HEK293 (cell line): ENCODE data around the gene TMEM238.

Source experiments
- CTCF ChIA-PET: fragments of 350-600 bp; formaldehyde crosslinking; extraction: SDS; loops from one replicate; lab custom pipeline; 2021; ENCODE audit warnings: antibody characterized with exemption; lab: Yijun Ruan, JAX
- POLR2A ChIA-PET: fragments of 300-600 bp; formaldehyde crosslinking; extraction: SDS; loops from one replicate; lab custom pipeline; 2020; ENCODE audit warnings: antibody characterized with exemption, inconsistent platforms; lab: Yijun Ruan, JAX
- H3K27ac ChIP-seq: fragments of 200-500 bp; sonication (Bioruptor generic); 2 replicates; pipeline ENCODE4 v1.5.1; 2014; ENCODE audit warnings: low read depth, low read length, control low read depth, inconsistent platforms; ENCODE audit errors: extremely low read depth
- H3K36me3 ChIP-seq, 2 experiments: fragments of 200-500 bp in 1 of 2; sonication (Bioruptor generic) in 1 of 2; 1 replicate in 1 of 2; 2 replicates in 1 of 2; pipeline ENCODE4 v1.5.1; 2014 to 2017; ENCODE audit warnings: inconsistent platforms in 2 of 2, low read length in 2 of 2; ENCODE audit not compliant: control insufficient read depth in 2 of 2, insufficient read depth in 1 of 2
- H3K4me1 ChIP-seq: fragments of 200-500 bp; sonication (Bioruptor generic); 2 replicates; pipeline ENCODE4 v1.5.1; 2014; ENCODE audit warnings: mild to moderate bottlenecking, low read length, inconsistent platforms; ENCODE audit not compliant: control insufficient read depth, insufficient read depth
- H3K4me3 ChIP-seq: 2 replicates; pipeline ENCODE4 v1.5.1; 2011; ENCODE audit warnings: low read depth, mild to moderate bottlenecking, control low read depth, low read length, moderate library complexity
- H3K9me3 ChIP-seq: fragments of 200-500 bp; sonication (Bioruptor generic); 2 replicates; pipeline ENCODE4 v1.5.1; 2014; ENCODE audit warnings: low read depth, low read length, inconsistent platforms; ENCODE audit not compliant: control insufficient read depth, insufficient read depth
- BCL11B ChIP-seq: fragments of 450-650 bp; formaldehyde crosslinking; IDR thresholded peaks from 2 replicates; pipeline ENCODE4 v1.5.1; 2016; ENCODE audit warnings: low read depth, missing biosample characterization, missing genetic modification characterization
- EGR2 ChIP-seq: fragments of 450-650 bp; formaldehyde crosslinking; IDR thresholded peaks from 2 replicates; pipeline ENCODE4 v1.5.1; 2016; ENCODE audit warnings: low read depth, missing biosample characterization, missing genetic modification characterization
- GLIS1 ChIP-seq: fragments of 450-650 bp; formaldehyde crosslinking; IDR thresholded peaks from 2 replicates; pipeline ENCODE4 v1.5.1; 2016; ENCODE audit warnings: missing biosample characterization, missing genetic modification characterization
- HOXA7 ChIP-seq: sonication (generic); formaldehyde crosslinking; IDR thresholded peaks from 2 replicates; pipeline ENCODE4 v1.8.1; 2022; ENCODE audit warnings: missing genetic modification reagents, borderline replicate concordance
- HOXC10 ChIP-seq: sonication (generic); formaldehyde crosslinking; IDR thresholded peaks from 2 replicates; pipeline ENCODE4 v1.8.1; 2023; ENCODE audit warnings: mild to moderate bottlenecking, missing genetic modification reagents
- IKZF3 ChIP-seq: fragments of 450-650 bp; IDR thresholded peaks from 2 replicates; pipeline ENCODE4 v1.5.0; 2018; ENCODE audit warnings: missing biosample characterization, mild to moderate bottlenecking, missing genetic modification characterization, moderate library complexity
- KLF10 ChIP-seq: fragments of 450-650 bp; IDR thresholded peaks from 2 replicates; pipeline ENCODE4 v1.5.1; 2018; ENCODE audit warnings: missing biosample characterization, mild to moderate bottlenecking, missing genetic modification characterization
- KLF7 ChIP-seq: fragments of 450-650 bp; formaldehyde crosslinking; IDR thresholded peaks from 2 replicates; pipeline ENCODE4 v1.5.1; 2016; ENCODE audit warnings: missing biosample characterization, missing genetic modification characterization, borderline replicate concordance
- KLF9 ChIP-seq: fragments of 450-650 bp; formaldehyde crosslinking; IDR thresholded peaks from 2 replicates; pipeline ENCODE4 v1.5.1; 2016; ENCODE audit warnings: missing biosample characterization, missing genetic modification characterization, low read depth
- MEIS1 ChIP-seq: sonication (generic); formaldehyde crosslinking; IDR thresholded peaks from 2 replicates; pipeline ENCODE4 v1.8.1; 2022; ENCODE audit warnings: missing genetic modification reagents, mild to moderate bottlenecking, borderline replicate concordance
- SCRT1 ChIP-seq: fragments of 450-650 bp; formaldehyde crosslinking; IDR thresholded peaks from 2 replicates; pipeline ENCODE4 v1.5.1; 2016; ENCODE audit warnings: missing biosample characterization, missing genetic modification characterization, borderline replicate concordance
- ZFHX2 ChIP-seq: fragments of 450-650 bp; formaldehyde crosslinking; conservative IDR thresholded peaks from 2 replicates; pipeline ENCODE4 v1.5.1; 2016; ENCODE audit warnings: missing biosample characterization, missing genetic modification characterization
- ZIC2 ChIP-seq: fragments of 450-650 bp; formaldehyde crosslinking; IDR thresholded peaks from 2 replicates; pipeline ENCODE4 v1.5.1; 2016; ENCODE audit warnings: missing biosample characterization, missing genetic modification characterization
- ZNF146 ChIP-seq: fragments of 450-650 bp; formaldehyde crosslinking; IDR thresholded peaks from 2 replicates; pipeline ENCODE4 v1.5.1; 2016; ENCODE audit warnings: missing biosample characterization, missing genetic modification characterization
- ZNF248 ChIP-seq: fragments of 450-650 bp; formaldehyde crosslinking; IDR thresholded peaks from 2 replicates; pipeline ENCODE4 v1.5.1; 2017; ENCODE audit warnings: missing biosample characterization, missing genetic modification characterization
- ZNF37A ChIP-seq: fragments of 450-650 bp; IDR thresholded peaks from 2 replicates; pipeline ENCODE4 v1.5.1; 2018; ENCODE audit warnings: missing biosample characterization, missing genetic modification characterization
- ZNF510 ChIP-seq: fragments of 450-650 bp; formaldehyde crosslinking; IDR thresholded peaks from 2 replicates; pipeline ENCODE4 v1.5.1; 2018; ENCODE audit warnings: mild to moderate bottlenecking, missing genetic modification characterization, missing biosample characterization; ENCODE audit not compliant: insufficient replicate concordance
- ZNF585B ChIP-seq: fragments of 450-650 bp; formaldehyde crosslinking; IDR thresholded peaks from 2 replicates; pipeline ENCODE4 v1.5.1; 2016; ENCODE audit warnings: missing biosample characterization, missing genetic modification characterization
- ZNF600 ChIP-seq: fragments of 450-650 bp; formaldehyde crosslinking; IDR thresholded peaks from 2 replicates; pipeline ENCODE4 v1.5.1; 2016; ENCODE audit warnings: missing biosample characterization, missing genetic modification characterization
- ZNF654 ChIP-seq: fragments of 450-650 bp; formaldehyde crosslinking; IDR thresholded peaks from 2 replicates; pipeline ENCODE4 v1.5.1; 2016; ENCODE audit warnings: low read depth, missing biosample characterization, missing genetic modification characterization
- ZNF777 ChIP-seq: fragments of 450-650 bp; formaldehyde crosslinking; IDR thresholded peaks from 2 replicates; pipeline ENCODE4 v1.5.1; 2017; ENCODE audit warnings: missing biosample characterization, missing genetic modification characterization, borderline replicate concordance
- TF ChIP-seq, protein P1 (sequence below): fragments of 450-650 bp; formaldehyde crosslinking; IDR thresholded peaks from 2 replicates; pipeline ENCODE4 v1.5.1; 2016; ENCODE audit warnings: missing biosample characterization, missing genetic modification characterization
- TF ChIP-seq, protein P2 (sequence below): fragments of 450-650 bp; formaldehyde crosslinking; IDR thresholded peaks from 2 replicates; pipeline ENCODE4 v1.5.1; 2016; ENCODE audit warnings: missing biosample characterization, missing genetic modification characterization, borderline replicate concordance
- TF ChIP-seq, protein P3 (sequence below): fragments of 450-650 bp; formaldehyde crosslinking; IDR thresholded peaks from 2 replicates; pipeline ENCODE4 v1.5.1; 2016; ENCODE audit warnings: missing biosample characterization, missing genetic modification characterization
- TF ChIP-seq, protein P4 (sequence below): fragments of 450-650 bp; IDR thresholded peaks from 2 replicates; pipeline ENCODE4 v1.5.1; 2018; ENCODE audit warnings: missing biosample characterization, missing genetic modification characterization
- TF ChIP-seq, protein P5 (sequence below): fragments of 450-650 bp; formaldehyde crosslinking; IDR thresholded peaks from 2 replicates; pipeline ENCODE4 v1.5.1; 2016; ENCODE audit warnings: missing biosample characterization, missing genetic modification characterization

The TMEM238 gene

DNA sequence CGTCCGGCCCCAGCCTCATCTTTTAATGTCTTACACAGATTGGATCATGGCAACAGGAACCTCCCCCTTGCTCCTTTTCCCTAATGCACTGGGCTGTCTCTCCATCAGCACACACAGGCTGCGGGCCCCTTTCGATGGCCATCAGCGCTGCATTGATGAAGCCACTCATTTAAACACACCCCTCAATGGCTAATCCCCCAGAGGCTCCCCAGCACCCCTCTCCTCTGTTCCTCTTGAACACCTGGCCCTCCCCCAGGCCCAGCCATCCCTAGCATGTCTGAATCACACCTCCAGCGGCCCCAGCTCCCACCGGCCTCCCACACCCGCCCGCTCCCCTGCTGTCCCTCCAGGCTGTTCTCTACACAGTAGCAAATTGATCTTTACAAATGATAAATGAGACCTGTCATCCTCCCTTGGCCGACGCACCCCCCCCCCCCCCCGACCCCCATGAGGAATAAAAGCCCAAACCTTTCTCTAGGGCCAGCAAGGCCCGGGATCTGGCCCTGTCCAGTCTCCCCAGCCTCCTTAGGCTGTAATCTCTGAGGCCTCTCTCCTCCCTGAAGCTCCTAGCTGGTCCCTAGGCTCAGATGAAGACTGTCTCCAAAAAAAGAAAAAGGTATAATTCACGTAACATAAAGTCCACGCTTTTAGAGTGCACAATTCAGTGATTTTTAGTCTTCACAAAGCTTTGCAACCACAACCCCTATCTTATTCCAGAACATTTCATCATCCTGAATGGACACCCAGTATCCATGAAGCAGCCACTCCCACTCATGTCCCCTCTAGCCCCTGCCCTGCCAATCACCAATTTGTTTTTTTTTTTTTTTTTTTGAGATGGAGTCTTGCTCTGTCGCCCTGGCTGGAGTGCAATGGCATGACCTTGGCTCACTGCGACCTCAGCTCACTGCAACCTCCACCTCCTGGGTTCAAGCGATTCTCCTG lies 9.0 kb upstream of the TMEM238 start:
- H3K4me3 ChIP-seq, result no peak overlapping the region
- no peak overlapping the region for H3K27ac ChIP-seq
- H3K4me1 ChIP-seq, result peaks cover 19% of the 10 kb centered on the region
- no peaks in the 10 kb centered on the region for H3K9me3 ChIP-seq
- H3K36me3 ChIP-seq, result peaks cover 8 to 40% of the 10 kb centered on the region in 2 experiments
- POLR2A ChIA-PET, result interaction anchor here (0.6 to 3.6 kb wide), 11 partner anchors 10 to 209 kb away, joined by 3 to 37 read pairs (median 5); partner anchors contain the start of genes KMT5C, NAT14 and UBE2S
- CTCF ChIA-PET, result interaction anchor here (0.5 to 3.9 kb wide), 4 partner anchors 25 to 213 kb away, joined by 3 to 14 read pairs (median 6); no protein-coding TSS in a partner anchor
- TF ChIP-seq HOXC10 (CRISPR knock-in tag) (no peak), ZNF37A (no peak), KLF7 (tag by site-specific recombination) (no peak), ZIC2 (peak; percentile 26; the same call in 1 of the 2 replicates), GLIS1 (peak; percentile 77), ZNF777 (tag by site-specific recombination) (no peak), ZNF654 (no peak), SCRT1 (tag by site-specific recombination) (no peak), IKZF3 (tag by site-specific recombination) (no peak), MEIS1 (CRISPR knock-in tag) (no peak), KLF10 (tag by site-specific recombination) (no peak), HOXA7 (no peak), EGR2 (tag by site-specific recombination) (peak; percentile 73; the same call in 1 of the 2 replicates), ZFHX2 (tag by site-specific recombination) (peak; percentile 72), ZNF510 (no peak), BCL11B (tag by site-specific recombination) (peak; percentile 55; the same call in 1 of the 2 replicates), ZNF248 (no peak), ZNF146 (tag by site-specific recombination) (no peak), ZNF585B (tag by site-specific recombination) (no peak), ZNF600 (tag by site-specific recombination) (peak; percentile 44; the same call in 1 of the 2 replicates), KLF9 (tag by site-specific recombination) (0 out of 2 replicates have a peak, but pooled peaks have one; percentile 12)
- TF ChIP-seq, protein P1, sequence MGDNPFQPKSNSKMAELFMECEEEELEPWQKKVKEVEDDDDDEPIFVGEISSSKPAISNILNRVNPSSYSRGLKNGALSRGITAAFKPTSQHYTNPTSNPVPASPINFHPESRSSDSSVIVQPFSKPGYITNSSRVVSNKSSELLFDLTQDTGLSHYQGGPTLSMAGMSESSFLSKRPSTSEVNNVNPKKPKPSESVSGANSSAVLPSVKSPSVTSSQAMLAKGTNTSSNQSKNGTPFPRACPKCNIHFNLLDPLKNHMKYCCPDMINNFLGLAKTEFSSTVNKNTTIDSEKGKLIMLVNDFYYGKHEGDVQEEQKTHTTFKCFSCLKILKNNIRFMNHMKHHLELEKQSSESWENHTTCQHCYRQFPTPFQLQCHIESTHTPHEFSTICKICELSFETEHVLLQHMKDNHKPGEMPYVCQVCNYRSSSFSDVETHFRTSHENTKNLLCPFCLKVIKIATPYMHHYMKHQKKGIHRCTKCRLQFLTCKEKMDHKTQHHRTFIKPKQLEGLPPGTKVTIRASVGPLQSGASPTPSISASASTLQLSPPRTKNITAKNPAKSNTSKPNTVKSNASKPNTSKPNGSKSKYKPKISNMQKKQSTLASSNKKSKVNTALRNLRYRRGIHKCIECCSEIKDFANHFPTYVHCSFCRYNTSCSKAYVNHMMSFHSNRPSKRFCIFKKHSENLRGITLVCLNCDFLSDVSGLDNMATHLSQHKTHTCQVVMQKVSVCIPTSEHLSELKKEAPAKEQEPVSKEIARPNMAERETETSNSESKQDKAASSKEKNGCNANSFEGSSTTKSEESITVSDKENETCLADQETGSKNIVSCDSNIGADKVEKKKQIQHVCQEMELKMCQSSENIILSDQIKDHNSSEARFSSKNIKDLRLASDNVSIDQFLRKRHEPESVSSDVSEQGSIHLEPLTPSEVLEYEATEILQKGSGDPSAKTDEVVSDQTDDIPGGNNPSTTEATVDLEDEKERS (tag by site-specific recombination), result no peak
- TF ChIP-seq, protein P2, sequence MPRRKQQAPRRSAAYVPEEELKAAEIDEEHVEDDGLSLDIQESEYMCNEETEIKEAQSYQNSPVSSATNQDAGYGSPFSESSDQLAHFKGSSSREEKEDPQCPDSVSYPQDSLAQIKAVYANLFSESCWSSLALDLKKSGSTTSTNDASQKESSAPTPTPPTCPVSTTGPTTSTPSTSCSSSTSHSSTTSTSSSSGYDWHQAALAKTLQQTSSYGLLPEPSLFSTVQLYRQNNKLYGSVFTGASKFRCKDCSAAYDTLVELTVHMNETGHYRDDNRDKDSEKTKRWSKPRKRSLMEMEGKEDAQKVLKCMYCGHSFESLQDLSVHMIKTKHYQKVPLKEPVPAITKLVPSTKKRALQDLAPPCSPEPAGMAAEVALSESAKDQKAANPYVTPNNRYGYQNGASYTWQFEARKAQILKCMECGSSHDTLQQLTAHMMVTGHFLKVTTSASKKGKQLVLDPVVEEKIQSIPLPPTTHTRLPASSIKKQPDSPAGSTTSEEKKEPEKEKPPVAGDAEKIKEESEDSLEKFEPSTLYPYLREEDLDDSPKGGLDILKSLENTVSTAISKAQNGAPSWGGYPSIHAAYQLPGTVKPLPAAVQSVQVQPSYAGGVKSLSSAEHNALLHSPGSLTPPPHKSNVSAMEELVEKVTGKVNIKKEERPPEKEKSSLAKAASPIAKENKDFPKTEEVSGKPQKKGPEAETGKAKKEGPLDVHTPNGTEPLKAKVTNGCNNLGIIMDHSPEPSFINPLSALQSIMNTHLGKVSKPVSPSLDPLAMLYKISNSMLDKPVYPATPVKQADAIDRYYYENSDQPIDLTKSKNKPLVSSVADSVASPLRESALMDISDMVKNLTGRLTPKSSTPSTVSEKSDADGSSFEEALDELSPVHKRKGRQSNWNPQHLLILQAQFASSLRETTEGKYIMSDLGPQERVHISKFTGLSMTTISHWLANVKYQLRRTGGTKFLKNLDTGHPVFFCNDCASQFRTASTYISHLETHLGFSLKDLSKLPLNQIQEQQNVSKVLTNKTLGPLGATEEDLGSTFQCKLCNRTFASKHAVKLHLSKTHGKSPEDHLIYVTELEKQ, result no peak
- TF ChIP-seq, protein P3, sequence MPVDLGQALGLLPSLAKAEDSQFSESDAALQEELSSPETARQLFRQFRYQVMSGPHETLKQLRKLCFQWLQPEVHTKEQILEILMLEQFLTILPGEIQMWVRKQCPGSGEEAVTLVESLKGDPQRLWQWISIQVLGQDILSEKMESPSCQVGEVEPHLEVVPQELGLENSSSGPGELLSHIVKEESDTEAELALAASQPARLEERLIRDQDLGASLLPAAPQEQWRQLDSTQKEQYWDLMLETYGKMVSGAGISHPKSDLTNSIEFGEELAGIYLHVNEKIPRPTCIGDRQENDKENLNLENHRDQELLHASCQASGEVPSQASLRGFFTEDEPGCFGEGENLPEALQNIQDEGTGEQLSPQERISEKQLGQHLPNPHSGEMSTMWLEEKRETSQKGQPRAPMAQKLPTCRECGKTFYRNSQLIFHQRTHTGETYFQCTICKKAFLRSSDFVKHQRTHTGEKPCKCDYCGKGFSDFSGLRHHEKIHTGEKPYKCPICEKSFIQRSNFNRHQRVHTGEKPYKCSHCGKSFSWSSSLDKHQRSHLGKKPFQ (tag by site-specific recombination), result no peak
- TF ChIP-seq, protein P4, sequence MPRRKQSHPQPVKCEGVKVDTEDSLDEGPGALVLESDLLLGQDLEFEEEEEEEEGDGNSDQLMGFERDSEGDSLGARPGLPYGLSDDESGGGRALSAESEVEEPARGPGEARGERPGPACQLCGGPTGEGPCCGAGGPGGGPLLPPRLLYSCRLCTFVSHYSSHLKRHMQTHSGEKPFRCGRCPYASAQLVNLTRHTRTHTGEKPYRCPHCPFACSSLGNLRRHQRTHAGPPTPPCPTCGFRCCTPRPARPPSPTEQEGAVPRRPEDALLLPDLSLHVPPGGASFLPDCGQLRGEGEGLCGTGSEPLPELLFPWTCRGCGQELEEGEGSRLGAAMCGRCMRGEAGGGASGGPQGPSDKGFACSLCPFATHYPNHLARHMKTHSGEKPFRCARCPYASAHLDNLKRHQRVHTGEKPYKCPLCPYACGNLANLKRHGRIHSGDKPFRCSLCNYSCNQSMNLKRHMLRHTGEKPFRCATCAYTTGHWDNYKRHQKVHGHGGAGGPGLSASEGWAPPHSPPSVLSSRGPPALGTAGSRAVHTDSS (tag by site-specific recombination), result no peak
- TF ChIP-seq, protein P5, sequence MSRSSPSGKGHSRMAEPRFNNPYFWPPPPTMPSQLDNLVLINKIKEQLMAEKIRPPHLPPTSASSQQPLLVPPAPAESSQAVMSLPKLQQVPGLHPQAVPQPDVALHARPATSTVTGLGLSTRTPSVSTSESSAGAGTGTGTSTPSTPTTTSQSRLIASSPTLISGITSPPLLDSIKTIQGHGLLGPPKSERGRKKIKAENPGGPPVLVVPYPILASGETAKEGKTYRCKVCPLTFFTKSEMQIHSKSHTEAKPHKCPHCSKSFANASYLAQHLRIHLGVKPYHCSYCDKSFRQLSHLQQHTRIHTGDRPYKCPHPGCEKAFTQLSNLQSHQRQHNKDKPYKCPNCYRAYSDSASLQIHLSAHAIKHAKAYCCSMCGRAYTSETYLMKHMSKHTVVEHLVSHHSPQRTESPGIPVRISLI (tag by site-specific recombination), result no peak
